Vagina (tissue), 2 donors: ENCODE data around the gene PDLIM1. TPM values are rescaled to one million over a fixed set of nuclear protein-coding genes. Genes with fewer than 3 reads are reported as not detected.
"Not testable (repeated sequence)": the region's sequence is repeated elsewhere in the genome, so short reads cannot be mapped to it uniquely, and the experiment has no call there.

ENCODE experiments used
- DNase-seq, 2 donors: peaks; one replicate each; pipeline ENCODE4 v3.0.0-alpha.2; 2017; ENCODE audit errors: extremely low spot score in 2 of 2
- H3K27ac ChIP-seq: fragments of 200-600 bp; sonication (generic); one replicate; pipeline ENCODE4 v1.5.1; 2019
- H3K27me3 ChIP-seq: fragments of 200-600 bp; sonication (generic); one replicate; pipeline ENCODE4 v1.5.1; 2019
- H3K36me3 ChIP-seq, 2 donors: fragments of 200-600 bp; sonication (generic); one replicate each; pipeline ENCODE4 v1.5.1; 2017 to 2019
- H3K4me1 ChIP-seq: fragments of 200-600 bp; sonication (generic); one replicate; pipeline ENCODE4 v1.5.1; 2019
- H3K4me3 ChIP-seq, 2 donors: fragments of 200-600 bp; sonication (generic); 1 replicate in 1 of 2; 2 replicates in 1 of 2; pipeline ENCODE4 v1.5.1; 2016 to 2019
- H3K9me3 ChIP-seq: fragments of 200-600 bp; sonication (generic); one replicate; pipeline ENCODE4 v1.5.1; 2019
- CTCF ChIP-seq, 3 experiments: fragments of 450-650 bp in 2 of 3; fragments of 200-600 bp in 1 of 3; sonication (generic) in 1 of 3; IDR thresholded peaks; one replicate each; pipeline ENCODE4 v1.5.1; 2017 to 2019; ENCODE audit warnings: antibody characterized with exemption in 3 of 3, mild to moderate bottlenecking in 2 of 3, moderate library complexity in 2 of 3
- POLR2A ChIP-seq, 2 donors: fragments of 450-650 bp; IDR thresholded peaks; one replicate each; pipeline ENCODE4 v1.6.1; 2017; ENCODE audit warnings: antibody characterized with exemption in 2 of 2, mild to moderate bottlenecking in 2 of 2, moderate library complexity in 2 of 2
- POLR2AphosphoS5 ChIP-seq, 2 donors: sonication (generic); formaldehyde crosslinking; IDR thresholded peaks; one replicate each; pipeline ENCODE4 v1.9.0; 2017; ENCODE audit warnings: antibody characterized with exemption in 2 of 2, mild to moderate bottlenecking in 2 of 2, low read depth in 1 of 2; ENCODE audit not compliant: insufficient read depth in 1 of 2
- intact Hi-C: fragments of 100-400 bp; cut with DNase I; formaldehyde crosslinking; loops from one replicate; pipeline ENCODE4 v1.15.1; 2023
- total RNA-seq: library from RNA; depleted of rRNA; stranded (reverse); fragments of >200 nt; gene quantifications from one replicate; pipeline ENCODE4 v1.2.3, GENCODE V29; 2016

The PDLIM1 gene
- total RNA-seq, 1 donor from 2014 or later: 181 TPM

DNA sequence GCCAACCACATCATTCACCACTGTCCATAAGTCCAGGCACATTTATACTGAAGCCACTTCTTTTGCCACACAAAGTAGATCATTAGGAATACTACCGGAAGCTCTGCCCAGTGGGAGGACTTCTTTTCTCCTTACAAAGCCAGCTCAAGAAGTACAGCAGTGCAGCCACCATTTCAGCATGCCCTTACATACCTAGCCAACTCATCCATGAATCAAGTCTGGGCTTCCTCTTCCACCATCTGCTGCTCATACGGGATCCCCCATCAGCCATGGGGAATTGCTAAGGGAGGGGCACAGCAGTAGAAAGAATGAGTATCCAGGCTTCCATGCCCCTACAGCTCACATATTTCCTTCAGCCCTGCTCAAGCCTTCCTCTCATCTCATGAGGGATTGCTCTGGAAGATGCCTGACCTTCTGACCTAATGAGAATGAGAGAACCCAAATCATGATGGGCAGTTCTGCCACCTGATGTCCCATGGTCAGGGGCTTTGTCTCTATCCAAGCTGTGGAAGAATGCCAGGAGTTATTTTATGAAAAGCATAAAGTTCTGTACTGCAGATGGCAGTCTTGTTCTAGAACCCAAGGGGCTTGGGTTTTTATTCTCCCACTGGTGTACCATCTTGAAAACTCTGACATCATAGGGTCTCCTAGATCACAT, 57.3 kb downstream of the PDLIM1 start:
- Histone ChIP-seq H3K4me1 (peaks cover 26% of the 10 kb centered on the region), H3K9me3 (no peaks in the 10 kb centered on the region), H3K27ac (no peak overlapping the region), H3K27me3 (no peaks in the 10 kb centered on the region), H3K36me3 (peaks cover 0 to 10% of the 10 kb centered on the region in 2 donors), H3K4me3 (no peak overlapping the region)
- no peak for TF ChIP-seq POLR2AphosphoS5 (IDR thresholded peaks at IDR 0.05; ENCODE audit: insufficient read depth in 1 of 2, low read depth in 1 of 2)
- TF ChIP-seq CTCF (IDR thresholded peaks at IDR 0.05): no peak
- TF ChIP-seq POLR2A (IDR thresholded peaks at IDR 0.05): no peak
- DNase-seq: no peak
- intact Hi-C loops: no loop called here

DNA sequence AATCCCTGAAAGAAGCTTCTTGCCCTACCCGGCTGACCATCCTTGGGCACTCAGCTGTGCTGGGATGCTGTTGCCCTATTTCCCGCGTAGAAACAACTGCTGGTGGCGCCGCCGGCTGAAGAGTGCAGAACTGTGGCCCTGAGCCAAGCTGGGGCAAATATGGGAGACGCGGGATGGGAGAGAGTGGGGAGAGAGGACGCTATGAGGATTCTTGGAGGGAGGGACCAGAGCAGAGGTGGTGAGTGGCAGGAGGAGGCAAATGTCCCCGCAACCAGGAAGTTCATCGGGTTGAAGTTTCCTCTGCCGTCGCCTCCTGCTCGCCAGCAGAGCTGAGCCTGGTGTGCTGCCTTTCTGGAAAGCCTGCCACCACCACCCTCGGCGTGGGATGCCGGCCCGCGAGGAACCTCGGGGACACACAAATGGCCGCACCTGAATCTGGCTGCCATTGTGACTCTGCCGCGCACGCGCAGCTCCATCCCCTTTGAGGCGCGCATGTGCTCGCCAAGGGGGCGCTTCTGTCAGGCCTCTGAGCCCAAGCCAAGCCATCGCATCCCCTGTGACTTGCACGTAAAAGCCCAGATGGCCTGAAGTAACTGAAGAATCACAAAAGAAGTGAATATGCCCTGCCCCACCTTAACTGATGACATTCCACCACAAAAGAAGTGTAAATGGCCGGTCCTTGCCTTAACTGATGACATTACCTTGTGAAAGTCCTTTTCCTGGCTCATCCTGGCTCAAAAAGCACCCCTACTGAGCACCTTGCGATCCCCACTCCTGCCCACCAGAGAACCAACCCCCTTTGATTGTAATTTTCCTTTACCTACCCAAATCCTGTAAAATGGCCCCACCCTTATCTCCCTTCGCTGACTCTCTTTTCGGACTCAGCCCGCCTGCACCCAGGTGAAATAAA, 59.9 kb downstream of the PDLIM1 start:
- peaks cover 18% of the 10 kb centered on the region for H3K4me1 ChIP-seq
- DNase-seq, intact Hi-C loops, H3K27me3 ChIP-seq, H3K9me3 ChIP-seq, H3K27ac ChIP-seq, H3K36me3 ChIP-seq: not testable (repeated sequence)
- H3K4me3 ChIP-seq: peak overlapping the region; percentile 40 to 43

- H3K36me3 ChIP-seq: no peaks in the 10 kb centered on the region
- no peaks in the 10 kb centered on the region for H3K9me3 ChIP-seq
- H3K4me3 ChIP-seq: peak overlapping the region; percentile 40 to 43
- intact Hi-C loops: no loop called here
- no peaks in the 10 kb centered on the region for H3K27me3 ChIP-seq
- no peak overlapping the region for H3K27ac ChIP-seq
- peaks cover 18% of the 10 kb centered on the region for H3K4me1 ChIP-seq
- TF ChIP-seq CTCF (IDR thresholded peaks at IDR 0.05) (no peak), POLR2AphosphoS5 (IDR thresholded peaks at IDR 0.05; ENCODE audit: insufficient read depth in 1 of 2, low read depth in 1 of 2) (no peak), POLR2A (IDR thresholded peaks at IDR 0.05) (no peak)
- DNase-seq: no peak
Measured at GRCh38 chr10:95229724-95230627, 60.8 kb downstream of the PDLIM1 start.

- intact Hi-C loops, H3K4me3 ChIP-seq, H3K9me3 ChIP-seq, H3K27me3 ChIP-seq, H3K36me3 ChIP-seq, H3K27ac ChIP-seq, DNase-seq: not testable (repeated sequence)
- H3K4me1 ChIP-seq: peaks cover 18% of the 10 kb centered on the region
Measured at GRCh38 chr10:95228934-95229723, 61.7 kb downstream of the PDLIM1 start.

DNA sequence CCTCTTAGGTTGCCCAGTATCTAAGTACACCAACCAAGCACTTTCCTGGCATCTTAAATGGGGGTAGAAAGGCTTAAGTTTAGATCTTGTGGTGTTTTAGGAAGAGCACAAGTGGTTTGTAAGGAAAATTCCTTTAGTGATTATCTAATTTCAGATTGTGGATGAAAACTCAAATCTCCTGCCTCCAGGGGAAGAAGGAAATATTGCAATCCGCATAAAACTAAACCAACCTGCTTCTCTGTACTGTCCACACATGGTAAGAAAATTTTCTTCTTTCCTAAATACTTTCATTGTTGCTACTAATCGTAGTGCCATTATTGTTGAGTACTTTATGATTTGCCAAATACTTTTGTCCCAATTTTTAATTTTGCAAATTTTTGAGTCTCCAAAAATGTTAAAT, 65.7 kb downstream of the PDLIM1 start:
- DNase-seq: no peak
- H3K4me3 ChIP-seq: no peak overlapping the region
- intact Hi-C loops: no loop called here
- no peak for TF ChIP-seq POLR2AphosphoS5 (IDR thresholded peaks at IDR 0.05; ENCODE audit: insufficient read depth in 1 of 2, low read depth in 1 of 2)
- no peak for TF ChIP-seq POLR2A (IDR thresholded peaks at IDR 0.05)
- TF ChIP-seq CTCF (IDR thresholded peaks at IDR 0.05): no peak
- H3K4me1 ChIP-seq: peaks cover 9% of the 10 kb centered on the region
- H3K27ac ChIP-seq: no peak overlapping the region
- H3K27me3 ChIP-seq: no peaks in the 10 kb centered on the region
- H3K36me3 ChIP-seq: no peaks in the 10 kb centered on the region
- no peaks in the 10 kb centered on the region for H3K9me3 ChIP-seq
